Ishikawa (cell line): Measurements from ENCODE around the gene CD101.

ENCODE experiments used
- CEBPB ChIP-seq: IDR thresholded peaks from 2 replicates; pipeline ENCODE4 v1.6.1; 2012
- CREB1 ChIP-seq: IDR thresholded peaks from 2 replicates; pipeline ENCODE4 v1.6.1; 2012; ENCODE audit warnings: low read depth
- EGR1 ChIP-seq: IDR thresholded peaks from 2 replicates; pipeline ENCODE4 v1.6.1; 2012
- EP300 ChIP-seq: IDR thresholded peaks from 2 replicates; pipeline ENCODE4 v1.6.1; 2012; ENCODE audit warnings: borderline replicate concordance
- FOXM1 ChIP-seq: IDR thresholded peaks from 2 replicates; pipeline ENCODE4 v1.6.1; 2012; ENCODE audit warnings: low read depth, borderline replicate concordance
- MAX ChIP-seq: IDR thresholded peaks from 2 replicates; pipeline ENCODE4 v1.6.1; 2012
- NFIC ChIP-seq: IDR thresholded peaks from 2 replicates; pipeline ENCODE4 v1.6.1; 2012
- RAD21 ChIP-seq: IDR thresholded peaks from 2 replicates; pipeline ENCODE4 v1.6.1; 2012; ENCODE audit warnings: low read depth
- REST ChIP-seq: IDR thresholded peaks from 2 replicates; pipeline ENCODE4 v1.6.1; 2012; ENCODE audit warnings: low read depth, mild to moderate bottlenecking
- TAF1 ChIP-seq: IDR thresholded peaks from 2 replicates; pipeline ENCODE4 v1.6.1; 2012; ENCODE audit warnings: low read depth, mild to moderate bottlenecking
- TCF12 ChIP-seq: IDR thresholded peaks from 2 replicates; pipeline ENCODE4 v1.6.1; 2012; ENCODE audit warnings: low read depth
- TEAD4 ChIP-seq: IDR thresholded peaks from 2 replicates; pipeline ENCODE4 v1.6.1; 2012
- USF1 ChIP-seq: IDR thresholded peaks from 2 replicates; pipeline ENCODE4 v1.6.1; 2012
- YY1 ChIP-seq: IDR thresholded peaks from 2 replicates; pipeline ENCODE4 v1.6.1; 2012; ENCODE audit warnings: low read depth
- ZBTB7A ChIP-seq: IDR thresholded peaks from 2 replicates; pipeline ENCODE4 v1.6.1; 2012; ENCODE audit warnings: low read depth

CD101 gene

GRCh38 chr1:117066367-117066766 lies 64.8 kb downstream of the CD101 start:
- no peak for TF ChIP-seq ZBTB7A
- TF ChIP-seq YY1 = no peak
- TF ChIP-seq TAF1 = no peak
- TF ChIP-seq EGR1 = no peak
- TF ChIP-seq USF1 = no peak
- TF ChIP-seq CEBPB = no peak
- no peak for TF ChIP-seq NFIC
- TF ChIP-seq TCF12 = no peak
- TF ChIP-seq FOXM1 = no peak
- no peak for TF ChIP-seq MAX

GRCh38 chr1:117067533-117068370 lies 66.2 kb downstream of the CD101 start:
- TF ChIP-seq EGR1 (no peak), USF1 (no peak), EP300 (no peak), TCF12 (no peak), RAD21 (peak; percentile 66)

- TF ChIP-seq CEBPB = no peak
- TF ChIP-seq MAX = no peak
- no peak for TF ChIP-seq TCF12
- TF ChIP-seq FOXM1 = no peak
- no peak for TF ChIP-seq YY1
- TF ChIP-seq EGR1 = no peak
- no peak for TF ChIP-seq TAF1
- no peak for TF ChIP-seq REST
- no peak for TF ChIP-seq CREB1
- TF ChIP-seq USF1 = no peak
- TF ChIP-seq ZBTB7A = no peak
Measured at GRCh38 chr1:117068580-117068979, 67.0 kb downstream of the CD101 start.

GRCh38 chr1:117069220-117069844 lies 67.8 kb downstream of the CD101 start:
- no peak for TF ChIP-seq NFIC
- no peak for TF ChIP-seq CREB1
- no peak for TF ChIP-seq FOXM1
- no peak for TF ChIP-seq EP300
- no peak for TF ChIP-seq ZBTB7A
- no peak for TF ChIP-seq REST
- TF ChIP-seq MAX = no peak
- no peak for TF ChIP-seq TEAD4
- no peak for TF ChIP-seq RAD21
- TF ChIP-seq TCF12 = no peak

GRCh38 chr1:117070124-117070523 lies 68.6 kb downstream of the CD101 start:
- no peak for TF ChIP-seq TAF1
- TF ChIP-seq RAD21 = no peak
- no peak for TF ChIP-seq CREB1
- no peak for TF ChIP-seq USF1
- no peak for TF ChIP-seq EGR1
- no peak for TF ChIP-seq TCF12
- no peak for TF ChIP-seq FOXM1
- TF ChIP-seq ZBTB7A = no peak
- no peak for TF ChIP-seq NFIC
- TF ChIP-seq TEAD4 = no peak
